HepG2 (cell line): Measurements from ENCODE around the gene DNAJC10. TPM values are rescaled to one million over a fixed set of nuclear protein-coding genes. Genes with fewer than 3 reads are reported as not detected.
"Not testable (repeated sequence)": the region's sequence is repeated elsewhere in the genome, so short reads cannot be mapped to it uniquely, and the experiment has no call there.

ENCODE experiments used
- ATAC-seq: fragments of 200-7000 bp; cut with Tn5 transposase; 3 replicates; pipeline ENCODE4 v1.9.1; 2020; ENCODE audit warnings: mild to moderate bottlenecking, moderate library complexity
- BruUV-seq: library from RNA; stranded (reverse); fragments of 400-500 nt; replicated peaks from 2 replicates; lab custom pipeline; 2021; lab: Mats Ljungman, UMichigan
- CTCF ChIA-PET: fragments of 300-600 bp; formaldehyde crosslinking; extraction: SDS; loops from one replicate; lab custom pipeline; 2021; ENCODE audit warnings: low total read pairs, inconsistent platforms, low intra/inter-chr PET ratio; lab: Yijun Ruan, JAX
- POLR2A ChIA-PET: fragments of 350-600 bp; sonication (Branson Sonifier 250); formaldehyde crosslinking; loops from one replicate; lab custom pipeline; 2020; ENCODE audit warnings: antibody characterized with exemption, inconsistent platforms; lab: Yijun Ruan, JAX
- DNase-seq: peaks from one replicate; pipeline ENCODE4 v3.0.0-alpha.2; 2015; ENCODE audit warnings: low spot score
- FAIRE-seq: peaks from 3 replicates; lab custom pipeline; 2011; peaks lifted over from hg19 to GRCh38; lab: Jason Lieb, UNC
- H2AFZ ChIP-seq: one replicate; pipeline ENCODE4 v1.6.1; 2011; ENCODE audit warnings: low read length, inconsistent platforms
- H3K27ac ChIP-seq: fragments of 300-600 bp; 3 replicates; pipeline ENCODE4 v1.8.0; 2011; ENCODE audit warnings: mixed run types, mild to moderate bottlenecking, mixed read lengths, low read length, inconsistent platforms; ENCODE audit not compliant: insufficient read depth; ENCODE audit errors: extremely low read length
- H3K27me3 ChIP-seq, 2 experiments: fragments of 200-600 bp in 1 of 2; 2 replicates in 1 of 2; 3 replicates in 1 of 2; pipeline versions ENCODE4 v1.6.0 to v1.8.0; 2011; ENCODE audit warnings: low read length in 2 of 2, mild to moderate bottlenecking in 2 of 2, moderate library complexity in 2 of 2, inconsistent platforms in 1 of 2; ENCODE audit not compliant: insufficient read depth in 2 of 2, control insufficient read depth in 1 of 2
- H3K36me3 ChIP-seq, 2 experiments: fragments of 200-600 bp in 1 of 2; replicated peaks in 1 of 2; 2 replicates in 1 of 2; 3 replicates in 1 of 2; pipeline versions ENCODE4 v1.5.1 to v1.8.0; 2011; ENCODE audit warnings: low read length in 2 of 2, inconsistent platforms in 1 of 2; ENCODE audit not compliant: insufficient read depth in 2 of 2, control insufficient read depth in 1 of 2
- H3K4me1 ChIP-seq: 2 replicates; pipeline ENCODE4 v1.5.1; 2012; ENCODE audit warnings: low read length, inconsistent platforms; ENCODE audit not compliant: insufficient read depth
- H3K4me2 ChIP-seq: 2 replicates; pipeline ENCODE4 v1.6.0; 2011; ENCODE audit warnings: low read depth, low read length, inconsistent platforms
- H3K4me3 ChIP-seq, 3 experiments: fragments of 200-600 bp in 1 of 3; sonication (generic), shearing (Covaris generic) in 1 of 3; replicated peaks in 1 of 3; 2 replicates each; pipeline ENCODE4 v1.5.1; 2011 to 2016; ENCODE audit warnings: low read length in 3 of 3, inconsistent platforms in 2 of 3, low read depth in 2 of 3, mild to moderate bottlenecking in 2 of 3, control low read depth in 1 of 3, mixed read lengths in 1 of 3; ENCODE audit not compliant: insufficient read depth in 1 of 3
- H3K79me2 ChIP-seq: one replicate; pipeline ENCODE4 v1.6.1; 2011; ENCODE audit warnings: low read length, inconsistent platforms; ENCODE audit not compliant: insufficient read depth
- H3K9ac ChIP-seq: 2 replicates; pipeline ENCODE4 v1.6.0; 2011; ENCODE audit warnings: mild to moderate bottlenecking, low read depth, low read length, inconsistent platforms; ENCODE audit not compliant: insufficient read depth
- H3K9me3 ChIP-seq: 2 replicates; pipeline ENCODE4 v1.5.1; 2012; ENCODE audit warnings: mild to moderate bottlenecking, low read length
- H4K20me1 ChIP-seq: 2 replicates; pipeline ENCODE4 v1.6.0; 2011; ENCODE audit warnings: inconsistent platforms, mild to moderate bottlenecking, low read length, moderate library complexity; ENCODE audit not compliant: insufficient read depth
- ZNF317 ChIP-seq: sonication (generic); formaldehyde crosslinking; IDR thresholded peaks from 2 replicates; pipeline ENCODE4 v1.5.0; 2020; ENCODE audit warnings: mild to moderate bottlenecking, missing genetic modification reagents
- ZNF550 ChIP-seq: sonication (generic); formaldehyde crosslinking; IDR thresholded peaks from 2 replicates; pipeline ENCODE4 v1.4.0; 2020; ENCODE audit warnings: mild to moderate bottlenecking, missing genetic modification reagents, borderline replicate concordance
- whole genome bisulfite sequencing: methylation state at CpG from one replicate; pipeline ENCODE4 v1.1.6; 2017; ENCODE audit warnings: low lambda C conversion rate; 5-methylcytosine and 5-hydroxymethylcytosine counted together
- in situ Hi-C: cut with HindIII; loops from 2 replicates; pipeline ENCODE4 v1.10.0; 2017; ENCODE audit warnings: low pct_unique_long_range_greater_than_20kb; ENCODE audit not compliant: extremely low pct_ligation_motif_present
- intact Hi-C: fragments of 100-400 bp; cut with micrococcal nuclease; formaldehyde crosslinking; loops from one replicate; pipeline ENCODE4 v1.10.0; 2022; ENCODE audit not compliant: unreplicated experiment
- polyA plus RNA-seq, 8 experiments: library from polyadenylated mRNA; depleted of rRNA in 3 of 8; stranded (reverse) in 7 of 8; unstranded in 1 of 8; fragments of >200 nt; fragmentation: Illumina TruSeq in 4 of 8; extraction: Trizol in 4 of 8; gene quantifications; 2 replicates each; pipeline versions ENCODE4 v1.2.1 to v1.2.3, GENCODE V29; 2011 to 2016; ENCODE audit warnings: low read depth in 4 of 8, missing spikeins in 1 of 8, mixed read lengths in 1 of 8; ENCODE audit not compliant: insufficient read depth in 1 of 8
- total RNA-seq, 5 experiments: library from RNA; depleted of rRNA; stranded (reverse); fragments of >200 nt; fragmentation: Illumina TruSeq; extraction: Trizol; gene quantifications; 2 replicates each; pipeline ENCODE4 v1.2.3, GENCODE V29; 2016; ENCODE audit warnings: low read depth in 1 of 5
- TF ChIP-seq, protein P1 (sequence below): sonication (generic); formaldehyde crosslinking; IDR thresholded peaks from 2 replicates; pipeline ENCODE4 v1.5.0; 2020; ENCODE audit warnings: mild to moderate bottlenecking, missing genetic modification reagents

Gene DNAJC10
- total and polyA plus RNA-seq, 2 of the 13 experiments (the other 11 are each of a cell fraction or from before 2014, with no cell fraction given), result 44.1 to 178 TPM

DNA sequence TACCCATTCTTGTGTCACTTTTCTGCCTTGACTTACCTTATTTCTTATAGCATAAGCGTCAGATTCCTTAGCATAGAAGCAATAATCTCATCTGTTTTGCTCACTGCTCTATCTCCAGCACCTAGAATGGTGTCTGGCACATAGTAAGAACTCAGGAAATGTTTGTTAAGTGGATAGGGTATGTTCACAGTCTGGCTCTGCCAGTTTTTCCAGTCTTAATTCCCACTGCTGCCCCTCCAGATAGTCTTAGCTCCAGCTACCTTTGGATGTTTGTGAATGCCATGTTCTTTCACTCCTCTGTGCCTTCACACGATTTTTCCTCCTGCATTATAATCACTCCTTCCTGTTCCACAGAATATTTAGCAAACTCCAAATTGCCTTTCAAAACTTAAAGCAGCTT lies 29.0 kb downstream of the DNAJC10 start:
- Histone ChIP-seq H3K9me3 (no peaks in the 10 kb centered on the region), H3K9ac (no peak overlapping the region), H3K4me3 (no peak overlapping the region), H3K27ac (no peak overlapping the region), H3K79me2 (no peaks in the 10 kb centered on the region), H3K36me3 (peaks cover 10 to 44% of the 10 kb centered on the region in 2 experiments; a peak in 3 of 5 replicates), H3K4me2 (no peak overlapping the region), H2AFZ (no peak overlapping the region), H3K4me1 (no peaks in the 10 kb centered on the region), H4K20me1 (no peaks in the 10 kb centered on the region), H3K27me3 (no peaks in the 10 kb centered on the region)
- TF ChIP-seq, protein P1, sequence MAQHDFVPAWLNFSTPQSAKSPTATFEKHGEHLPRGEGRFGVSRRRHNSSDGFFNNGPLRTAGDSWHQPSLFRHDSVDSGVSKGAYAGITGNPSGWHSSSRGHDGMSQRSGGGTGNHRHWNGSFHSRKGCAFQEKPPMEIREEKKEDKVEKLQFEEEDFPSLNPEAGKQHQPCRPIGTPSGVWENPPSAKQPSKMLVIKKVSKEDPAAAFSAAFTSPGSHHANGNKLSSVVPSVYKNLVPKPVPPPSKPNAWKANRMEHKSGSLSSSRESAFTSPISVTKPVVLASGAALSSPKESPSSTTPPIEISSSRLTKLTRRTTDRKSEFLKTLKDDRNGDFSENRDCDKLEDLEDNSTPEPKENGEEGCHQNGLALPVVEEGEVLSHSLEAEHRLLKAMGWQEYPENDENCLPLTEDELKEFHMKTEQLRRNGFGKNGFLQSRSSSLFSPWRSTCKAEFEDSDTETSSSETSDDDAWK, result no peak
- TF ChIP-seq ZNF550 (CRISPR knock-in tag), result no peak
- TF ChIP-seq ZNF317 (CRISPR knock-in tag), result no peak
- no peak for FAIRE-seq
- BruUV-seq, result no TSS peak
- CTCF ChIA-PET, result no interaction called here
- WGBS, result 91% methylated on average over 2 of the region's 2 CpGs
- POLR2A ChIA-PET, result no interaction called here
- intact Hi-C loops (no loop called here), in situ Hi-C loops (no loop called here)
- no peak for DNase-seq
- no peak for ATAC-seq

- BruUV-seq, H3K4me3 ChIP-seq, H3K9ac ChIP-seq, H2AFZ ChIP-seq, POLR2A ChIA-PET, CTCF ChIA-PET, H3K9me3 ChIP-seq, intact Hi-C loops, H3K27me3 ChIP-seq, H4K20me1 ChIP-seq, H3K4me2 ChIP-seq, H3K79me2 ChIP-seq, H3K4me1 ChIP-seq, ATAC-seq, in situ Hi-C loops, FAIRE-seq, H3K27ac ChIP-seq, DNase-seq: not testable (repeated sequence)
- peaks cover 8 to 39% of the 10 kb centered on the region in 2 experiments; a peak in 3 of 5 replicates for H3K36me3 ChIP-seq
- WGBS, result 96% methylated on average over 3 of the region's 3 CpGs
These were observed 29.8 kb downstream of the DNAJC10 start for GRCh38 chr2:182745894-182746293.
